ENCODE results near the gene CCDC102B.

The CCDC102B gene

DNA sequence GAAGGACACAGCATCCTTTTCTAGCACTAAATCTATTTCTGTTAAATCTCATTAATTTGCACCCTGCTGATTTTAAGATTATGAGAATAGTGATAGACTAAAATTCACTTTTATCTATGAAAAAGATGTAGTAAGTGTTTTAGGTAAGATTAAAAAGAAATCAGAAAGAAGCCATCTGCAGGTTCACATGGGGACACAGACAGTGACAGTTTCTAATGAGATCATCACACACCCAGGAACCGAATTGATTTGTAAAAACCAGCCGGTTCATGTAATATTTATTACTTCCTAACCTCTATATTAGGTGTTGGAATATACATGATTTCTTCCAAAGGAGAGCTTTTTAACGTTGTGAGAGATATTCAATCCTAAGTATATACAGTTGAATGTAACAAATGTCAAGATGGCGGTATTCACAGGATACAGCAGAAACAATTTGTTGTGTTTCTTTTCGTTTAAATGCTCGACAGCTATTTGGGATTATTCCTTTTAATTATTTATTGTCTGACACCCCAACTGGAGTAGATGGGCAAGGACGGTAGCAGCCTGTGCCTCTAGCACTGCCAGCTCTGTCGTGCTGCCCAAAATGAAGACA lies 223.4 kb downstream of the CCDC102B start:
- no peaks in the 10 kb centered on the region for H3K4me1 Mint-ChIP-seq
- H3K9me3 Mint-ChIP-seq, result no peaks in the 10 kb centered on the region
- H3K4me3 Mint-ChIP-seq, result no peak overlapping the region
- no peak overlapping the region for H3K27ac Mint-ChIP-seq
- no peaks in the 10 kb centered on the region for H3K27me3 Mint-ChIP-seq
- no peak for ATAC-seq
- DNase-seq, result no peak

DNA sequence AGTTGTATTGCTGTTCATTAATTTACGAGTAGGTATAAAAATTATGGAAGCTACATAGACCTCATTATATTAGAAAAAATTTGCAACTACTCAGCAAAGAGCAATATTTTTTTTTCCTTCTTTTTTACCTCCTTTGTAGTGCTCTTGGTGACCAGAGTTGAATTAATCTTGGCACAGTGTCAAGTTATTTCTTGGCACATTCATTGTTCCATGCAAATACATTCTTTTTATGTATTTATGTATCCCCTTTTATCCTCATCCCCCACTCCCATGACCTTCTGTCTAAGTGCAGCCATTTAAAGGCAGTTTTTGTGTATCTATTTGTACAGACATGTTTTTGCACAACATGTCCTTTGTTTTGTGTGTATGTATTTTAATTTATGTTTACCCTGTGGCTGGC lies 224.5 kb downstream of the CCDC102B start:
- ATAC-seq (no peak), DNase-seq (no peak)
- Mint-ChIP-seq H3K27ac (no peak overlapping the region), H3K4me3 (no peak overlapping the region), H3K9me3 (no peaks in the 10 kb centered on the region), H3K4me1 (no peaks in the 10 kb centered on the region), H3K27me3 (no peaks in the 10 kb centered on the region)

DNA sequence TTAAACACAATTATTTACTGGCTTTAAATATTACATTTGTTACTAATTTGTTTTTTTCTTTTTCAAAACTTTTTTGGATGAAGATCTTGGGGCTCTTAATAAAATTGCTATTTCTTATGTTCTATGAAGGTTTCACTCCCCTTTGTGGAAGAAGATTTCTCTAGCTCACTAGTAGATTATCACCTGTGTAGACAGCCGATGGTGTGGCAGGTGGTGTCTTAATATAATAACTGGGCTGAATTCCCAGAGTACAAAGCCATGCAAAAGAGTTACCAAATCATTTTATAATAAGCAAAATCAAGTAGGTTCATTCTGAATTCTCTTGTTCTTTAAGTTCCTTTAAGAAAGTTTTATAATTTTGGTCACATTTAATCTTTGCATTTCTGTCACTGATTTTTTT lies 233.7 kb downstream of the CCDC102B start:
- Mint-ChIP-seq H3K9me3 (no peaks in the 10 kb centered on the region), H3K4me1 (no peaks in the 10 kb centered on the region), H3K4me3 (no peak overlapping the region), H3K27me3 (no peaks in the 10 kb centered on the region), H3K27ac (no peak overlapping the region)
- ATAC-seq (no peak), DNase-seq (no peak)

DNA sequence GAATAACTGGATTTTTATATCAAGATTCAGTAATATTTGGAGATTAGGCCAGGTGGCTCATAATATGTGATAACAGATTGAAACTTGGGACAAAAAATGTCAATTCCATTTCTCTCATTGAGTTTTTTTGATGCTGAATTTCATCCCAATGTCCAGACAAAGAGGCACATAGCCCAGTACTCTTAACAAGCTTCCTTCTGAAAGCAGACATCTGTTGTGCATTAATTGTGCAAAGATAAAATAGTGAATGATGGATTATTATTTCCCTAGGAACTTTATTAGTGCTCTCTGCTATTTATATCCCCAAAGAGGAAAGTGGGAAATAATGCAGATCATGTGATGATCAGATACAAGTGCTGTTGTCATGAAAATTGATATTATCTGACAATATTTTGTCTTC lies 234.1 kb downstream of the CCDC102B start:
- no peaks in the 10 kb centered on the region for H3K4me1 Mint-ChIP-seq
- no peak overlapping the region for H3K27ac Mint-ChIP-seq
- H3K27me3 Mint-ChIP-seq, result no peaks in the 10 kb centered on the region
- no peak for ATAC-seq
- DNase-seq, result no peak
- H3K9me3 Mint-ChIP-seq, result no peaks in the 10 kb centered on the region
- no peak overlapping the region for H3K4me3 Mint-ChIP-seq

DNA sequence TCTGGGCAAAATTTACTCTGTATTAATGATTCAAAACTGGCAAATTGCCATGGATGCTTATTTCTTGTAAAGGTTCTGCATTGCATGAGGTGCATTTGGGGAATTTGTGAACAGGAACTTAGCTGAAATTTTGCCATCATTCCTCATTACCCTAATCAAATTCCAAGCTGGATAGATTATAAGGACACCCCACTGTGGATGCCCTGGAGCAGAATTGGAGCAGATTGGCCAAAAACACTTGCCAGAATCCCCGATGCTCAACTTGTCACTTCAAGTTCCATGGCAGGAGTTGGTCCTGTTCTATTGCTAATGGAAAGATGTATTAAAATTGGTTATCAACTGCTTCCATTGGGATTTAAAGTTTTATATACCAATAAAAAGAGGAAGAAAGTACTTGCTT lies 237.9 kb downstream of the CCDC102B start:
- DNase-seq (no peak), ATAC-seq (no peak)
- H3K4me3 Mint-ChIP-seq, result no peak overlapping the region
- H3K27me3 Mint-ChIP-seq, result no peaks in the 10 kb centered on the region
- no peaks in the 10 kb centered on the region for H3K9me3 Mint-ChIP-seq
- no peaks in the 10 kb centered on the region for H3K4me1 Mint-ChIP-seq
- H3K27ac Mint-ChIP-seq, result no peak overlapping the region

DNA sequence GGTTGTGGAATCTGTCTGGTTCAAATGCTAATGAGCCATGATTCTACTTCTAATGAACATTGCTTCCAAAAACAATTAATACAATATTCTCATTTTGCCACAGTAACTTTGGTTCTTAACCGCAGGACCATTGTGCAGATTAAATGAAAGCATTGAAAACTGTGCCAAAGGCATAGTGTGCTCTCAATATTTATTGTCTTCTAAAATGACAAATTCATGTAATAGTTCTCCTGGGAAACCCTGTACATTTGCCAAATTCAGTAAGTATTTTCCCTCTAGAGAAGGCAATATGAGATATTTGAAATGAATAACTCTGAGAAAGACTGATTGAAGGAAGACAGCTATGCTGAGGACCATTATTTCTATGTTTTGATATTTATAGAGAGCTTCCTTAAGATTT lies 246.3 kb downstream of the CCDC102B start:
- H3K4me1 Mint-ChIP-seq, result no peaks in the 10 kb centered on the region
- no peaks in the 10 kb centered on the region for H3K27me3 Mint-ChIP-seq
- H3K27ac Mint-ChIP-seq, result no peak overlapping the region
- DNase-seq (no peak), ATAC-seq (no peak)
- H3K9me3 Mint-ChIP-seq, result no peaks in the 10 kb centered on the region
- H3K4me3 Mint-ChIP-seq, result no peak overlapping the region

DNA sequence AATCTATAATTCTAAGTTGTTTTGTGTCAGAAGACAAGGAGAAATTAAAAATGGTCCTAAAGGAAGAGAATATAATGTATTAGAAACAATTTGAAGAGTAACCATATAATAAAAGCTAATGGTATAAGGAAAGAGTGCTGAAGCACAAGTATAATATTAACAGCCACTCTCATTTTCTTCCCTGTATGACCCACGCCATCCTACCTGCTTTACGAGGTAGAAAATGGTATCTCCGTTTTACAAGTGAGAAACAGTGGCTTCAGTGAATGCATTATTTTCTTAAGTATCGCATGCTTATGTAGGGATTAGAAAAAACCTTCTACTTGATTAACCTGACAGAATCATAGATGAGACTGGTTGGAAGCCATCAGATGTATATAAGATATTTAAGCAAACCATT lies 266.2 kb downstream of the CCDC102B start:
- Mint-ChIP-seq H3K27ac (no peak overlapping the region), H3K4me3 (no peak overlapping the region), H3K9me3 (no peaks in the 10 kb centered on the region), H3K4me1 (no peaks in the 10 kb centered on the region), H3K27me3 (no peaks in the 10 kb centered on the region)
- no peak for ATAC-seq
- no peak for DNase-seq

DNA sequence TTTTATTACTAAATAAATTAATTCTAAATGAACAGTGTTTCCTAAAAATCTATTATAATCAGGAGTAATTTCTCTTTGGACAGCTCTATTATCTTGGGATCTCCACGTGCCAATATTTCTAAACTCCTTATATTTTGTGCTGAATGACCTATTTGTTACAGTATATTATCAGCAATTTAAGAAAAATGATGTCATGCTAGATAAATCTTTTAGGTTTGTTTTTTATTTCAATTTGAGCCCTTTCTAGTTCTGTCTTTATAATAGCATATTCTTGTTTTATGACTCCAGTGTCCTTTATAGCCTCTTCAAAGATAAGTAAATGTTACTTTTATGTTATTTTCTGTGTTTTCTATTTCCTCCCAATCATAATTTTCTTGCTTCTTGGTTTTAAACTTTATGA lies 269.2 kb downstream of the CCDC102B start:
- H3K9me3 Mint-ChIP-seq, result no peaks in the 10 kb centered on the region
- no peaks in the 10 kb centered on the region for H3K27me3 Mint-ChIP-seq
- H3K27ac Mint-ChIP-seq, result no peak overlapping the region
- no peak overlapping the region for H3K4me3 Mint-ChIP-seq
- ATAC-seq, result no peak
- no peak for DNase-seq
- H3K4me1 Mint-ChIP-seq, result no peaks in the 10 kb centered on the region

DNA sequence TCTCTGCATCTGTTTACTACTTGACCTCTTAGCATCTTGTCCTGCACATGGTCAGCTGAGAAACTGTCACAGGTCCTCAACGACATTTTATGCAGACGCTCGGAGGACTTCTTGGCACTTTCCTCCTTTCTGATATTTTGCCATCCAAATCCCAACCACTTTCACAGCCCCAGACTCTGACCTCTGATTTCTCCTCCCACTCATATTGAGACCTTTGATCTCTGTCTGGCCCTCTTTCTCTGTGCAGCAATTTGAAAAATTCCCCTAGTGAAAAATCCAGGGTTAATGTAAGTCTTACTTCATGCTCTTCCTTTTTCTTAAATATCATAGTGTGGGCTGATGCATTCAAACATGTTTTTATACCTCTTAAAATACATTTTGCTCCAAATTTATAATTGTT lies 273.8 kb downstream of the CCDC102B start:
- no peak for ATAC-seq
- no peaks in the 10 kb centered on the region for H3K9me3 Mint-ChIP-seq

DNA sequence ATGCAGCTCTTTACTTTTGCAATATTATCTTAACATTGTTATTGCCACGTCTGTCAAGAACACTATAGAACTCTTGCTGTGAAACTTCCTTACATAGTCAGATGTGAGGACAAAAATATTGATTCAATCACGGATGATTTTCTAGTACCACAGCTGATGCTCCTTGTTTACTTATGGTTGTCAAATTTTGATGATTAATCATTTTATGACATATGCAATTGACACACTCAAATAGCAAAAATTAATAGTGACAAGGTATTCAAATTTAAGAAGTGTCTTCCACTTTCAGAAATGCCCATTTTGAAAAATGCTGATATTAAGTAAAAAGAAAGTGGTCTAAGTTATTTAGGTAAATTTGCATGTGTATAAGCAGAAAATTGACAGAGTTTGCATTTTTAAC lies 284.0 kb downstream of the CCDC102B start:
- Mint-ChIP-seq H3K9me3 (no peaks in the 10 kb centered on the region), H3K27ac (no peak overlapping the region), H3K4me3 (no peak overlapping the region)

More for the DNA sequence above, 273.8 kb downstream of the CCDC102B start:
- Mint-ChIP-seq H3K27ac (no peak overlapping the region), H3K27me3 (no peaks in the 10 kb centered on the region), H3K4me3 (no peak overlapping the region), H3K4me1 (no peaks in the 10 kb centered on the region)
- DNase-seq, result no peak

DNA sequence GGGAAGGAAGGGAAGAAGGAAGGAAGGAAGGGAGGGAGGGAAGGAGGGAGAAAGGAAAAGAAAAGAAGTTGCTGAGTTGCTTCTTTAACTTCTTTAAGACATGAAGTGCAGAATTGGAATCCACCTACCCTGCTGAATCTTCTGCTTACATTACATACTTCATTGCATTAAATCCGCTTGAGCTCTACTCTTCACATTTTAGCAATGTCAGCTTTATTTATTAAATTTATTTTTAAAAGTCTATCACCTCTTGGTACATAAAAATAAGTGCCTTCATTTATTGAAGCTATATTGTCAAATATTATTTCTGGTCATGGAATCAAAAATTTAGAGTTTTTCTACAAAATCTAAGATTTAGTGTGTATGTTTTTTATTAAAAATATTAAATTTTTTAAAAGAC lies 284.6 kb downstream of the CCDC102B start:
- Mint-ChIP-seq H3K27ac (no peak overlapping the region), H3K9me3 (no peaks in the 10 kb centered on the region), H3K4me3 (no peak overlapping the region), H3K27me3 (no peaks in the 10 kb centered on the region), H3K4me1 (no peaks in the 10 kb centered on the region)
- DNase-seq (no peak), ATAC-seq (no peak)

More for the DNA sequence above, 284.0 kb downstream of the CCDC102B start:
- DNase-seq, result no peak
- Mint-ChIP-seq H3K4me1 (no peaks in the 10 kb centered on the region), H3K27me3 (no peaks in the 10 kb centered on the region)
- ATAC-seq, result no peak

DNA sequence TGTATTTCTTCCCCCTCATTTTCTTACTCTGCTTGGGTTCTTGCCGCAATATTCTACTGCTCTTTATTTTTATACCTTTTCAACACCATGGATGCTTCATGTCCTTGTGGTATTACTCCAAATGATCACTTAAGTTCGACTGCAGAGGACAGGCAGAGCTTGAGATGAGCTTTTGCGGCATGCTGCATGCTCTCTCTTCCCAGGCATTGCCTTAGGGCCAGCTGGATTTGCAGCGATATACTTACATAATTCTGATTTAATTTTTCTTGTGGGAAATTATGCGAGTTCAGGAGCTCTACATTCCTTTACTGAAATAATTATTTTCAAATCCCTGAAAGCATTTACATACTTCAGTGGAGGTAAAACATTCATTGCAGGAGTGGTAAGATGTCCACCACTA lies 288.1 kb downstream of the CCDC102B start:
- H3K27ac Mint-ChIP-seq, result no peak overlapping the region
- H3K4me3 Mint-ChIP-seq, result no peak overlapping the region
- H3K9me3 Mint-ChIP-seq, result no peaks in the 10 kb centered on the region
- H3K27me3 Mint-ChIP-seq, result no peaks in the 10 kb centered on the region
- no peaks in the 10 kb centered on the region for H3K4me1 Mint-ChIP-seq
- DNase-seq (no peak), ATAC-seq (no peak)

DNA sequence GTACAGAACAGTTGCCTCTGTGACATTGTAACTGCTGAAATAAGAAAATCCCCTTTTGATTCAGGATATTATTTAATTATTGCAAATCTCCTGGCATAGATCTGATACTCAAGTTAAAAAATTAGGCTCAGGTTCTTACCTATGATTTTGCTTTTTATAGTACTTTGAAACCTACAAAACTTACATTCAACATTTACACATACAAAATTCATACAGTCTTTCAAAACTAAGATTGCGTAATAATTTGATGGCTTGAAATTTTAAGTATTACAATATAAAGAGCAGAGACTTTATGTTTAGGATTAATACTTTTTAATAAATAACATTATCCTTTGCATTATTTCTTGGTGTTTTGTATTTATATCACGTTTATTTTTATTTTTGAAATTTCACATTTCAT lies 291.1 kb downstream of the CCDC102B start:
- H3K27me3 Mint-ChIP-seq, result no peaks in the 10 kb centered on the region
- DNase-seq, result no peak
- H3K4me3 Mint-ChIP-seq, result no peak overlapping the region
- H3K9me3 Mint-ChIP-seq, result no peaks in the 10 kb centered on the region
- H3K4me1 Mint-ChIP-seq, result no peaks in the 10 kb centered on the region
- ATAC-seq, result no peak
- no peak overlapping the region for H3K27ac Mint-ChIP-seq

DNA sequence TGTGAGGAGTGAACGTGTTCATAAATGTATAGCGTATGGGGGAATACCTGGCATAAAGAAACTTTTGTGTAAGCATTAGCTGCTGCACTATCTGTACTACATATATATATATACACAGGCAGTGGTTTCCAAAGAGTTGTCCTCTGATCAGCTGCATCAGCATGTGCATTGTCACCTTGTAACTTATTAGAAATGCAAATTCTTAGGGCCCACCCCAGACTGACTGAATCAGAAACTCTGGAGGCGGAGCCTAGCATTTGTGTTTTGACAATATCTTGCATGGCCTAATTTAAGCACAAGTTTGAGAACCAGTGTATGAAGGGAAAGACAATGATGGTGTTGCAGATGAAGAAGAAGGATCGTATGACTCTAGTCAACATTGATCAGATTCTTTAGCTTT lies 299.5 kb downstream of the CCDC102B start:
- ATAC-seq (no peak), DNase-seq (no peak)
- no peaks in the 10 kb centered on the region for H3K4me1 Mint-ChIP-seq
- H3K9me3 Mint-ChIP-seq, result no peaks in the 10 kb centered on the region
- no peak overlapping the region for H3K27ac Mint-ChIP-seq
- H3K4me3 Mint-ChIP-seq, result no peak overlapping the region
- H3K27me3 Mint-ChIP-seq, result no peaks in the 10 kb centered on the region

DNA sequence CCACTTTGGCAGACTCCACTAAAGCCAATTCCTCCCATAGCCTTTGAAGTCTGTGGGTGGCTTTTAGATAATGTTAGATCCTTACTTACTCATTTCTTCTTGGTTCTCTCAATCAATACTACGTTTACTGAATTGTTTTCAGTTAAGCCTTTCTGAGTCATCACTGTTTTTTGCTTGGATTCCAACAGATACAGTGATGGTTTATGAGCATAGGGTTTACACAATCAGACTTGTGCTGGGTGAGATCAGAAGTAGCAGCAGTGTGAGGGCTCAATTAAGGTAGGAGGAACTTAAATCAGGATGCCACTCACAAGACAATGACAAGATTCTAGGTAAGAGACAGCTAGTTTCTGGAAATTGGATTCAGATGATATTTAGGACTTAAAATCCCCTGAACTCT lies 305.1 kb downstream of the CCDC102B start:
- Mint-ChIP-seq H3K4me3 (no peak overlapping the region), H3K27me3 (no peaks in the 10 kb centered on the region), H3K4me1 (no peaks in the 10 kb centered on the region), H3K27ac (no peak overlapping the region), H3K9me3 (no peaks in the 10 kb centered on the region)
- DNase-seq (no peak), ATAC-seq (no peak)
